Neural cell (in vitro differentiated cells): ENCODE results near the gene CPNE9.

Source experiments
- POLR2AphosphoS5 ChIP-seq: IDR thresholded peaks from 2 replicates; pipeline ENCODE4 v1.6.1; 2012
- TF ChIP-seq, protein P1 (sequence below): fragments of 450-650 bp; IDR thresholded peaks from 2 replicates; pipeline ENCODE4 v1.5.1; 2014; ENCODE audit warnings: antibody characterized with exemption, mild to moderate bottlenecking, moderate library complexity; ENCODE audit not compliant: poor library complexity, severe bottlenecking

DNA sequence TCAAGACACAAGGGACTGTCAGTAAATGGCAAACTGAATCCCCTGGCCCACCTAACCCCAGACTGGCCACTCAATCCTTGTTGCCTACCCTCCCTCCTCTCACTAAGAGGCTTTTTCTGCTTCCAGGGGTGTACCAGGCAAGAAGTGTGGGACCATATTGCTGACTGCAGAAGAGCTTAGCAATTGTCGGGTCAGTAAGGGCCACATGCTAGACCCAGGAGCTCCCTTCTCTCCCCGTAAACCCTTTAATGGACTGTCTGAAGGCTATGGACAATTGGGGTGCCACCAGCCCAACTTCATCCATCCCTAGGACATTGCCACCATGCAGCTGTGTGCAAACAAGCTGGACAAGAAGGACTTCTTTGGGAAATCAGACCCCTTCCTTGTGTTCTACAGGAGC lies 8.8 kb downstream of the CPNE9 start:
- TF ChIP-seq, protein P1, sequence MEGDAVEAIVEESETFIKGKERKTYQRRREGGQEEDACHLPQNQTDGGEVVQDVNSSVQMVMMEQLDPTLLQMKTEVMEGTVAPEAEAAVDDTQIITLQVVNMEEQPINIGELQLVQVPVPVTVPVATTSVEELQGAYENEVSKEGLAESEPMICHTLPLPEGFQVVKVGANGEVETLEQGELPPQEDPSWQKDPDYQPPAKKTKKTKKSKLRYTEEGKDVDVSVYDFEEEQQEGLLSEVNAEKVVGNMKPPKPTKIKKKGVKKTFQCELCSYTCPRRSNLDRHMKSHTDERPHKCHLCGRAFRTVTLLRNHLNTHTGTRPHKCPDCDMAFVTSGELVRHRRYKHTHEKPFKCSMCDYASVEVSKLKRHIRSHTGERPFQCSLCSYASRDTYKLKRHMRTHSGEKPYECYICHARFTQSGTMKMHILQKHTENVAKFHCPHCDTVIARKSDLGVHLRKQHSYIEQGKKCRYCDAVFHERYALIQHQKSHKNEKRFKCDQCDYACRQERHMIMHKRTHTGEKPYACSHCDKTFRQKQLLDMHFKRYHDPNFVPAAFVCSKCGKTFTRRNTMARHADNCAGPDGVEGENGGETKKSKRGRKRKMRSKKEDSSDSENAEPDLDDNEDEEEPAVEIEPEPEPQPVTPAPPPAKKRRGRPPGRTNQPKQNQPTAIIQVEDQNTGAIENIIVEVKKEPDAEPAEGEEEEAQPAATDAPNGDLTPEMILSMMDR = no peak
- no peak for TF ChIP-seq POLR2AphosphoS5
